H4 (cell line): ENCODE results near the gene ZMIZ1. TPM values are rescaled to one million over a fixed set of nuclear protein-coding genes. Genes with fewer than 3 reads are reported as not detected.
"Not testable (repeated sequence)": the region's sequence is repeated elsewhere in the genome, so short reads cannot be mapped to it uniquely, and the experiment has no call there.

Experiments
- DNase-seq: peaks from one replicate; pipeline ENCODE4 v3.0.0-alpha.2; 2015; ENCODE audit warnings: low spot score
- total RNA-seq: library from RNA; depleted of rRNA; stranded (reverse); fragments of >200 nt; shearing (Covaris generic); gene quantifications from 2 replicates; pipeline ENCODE4 v1.2.3, GENCODE V29; 2014

ZMIZ1 gene
- total RNA-seq, 1 experiment from 2014 or later: 10.9 TPM

GRCh38 chr10:79029478-79030390, 39.0 kb upstream of the ZMIZ1 start:
- DNase-seq: no peak

GRCh38 chr10:79030705-79031104, 38.1 kb upstream of the ZMIZ1 start:
- DNase-seq: no peak

GRCh38 chr10:79031723-79032122, 37.0 kb upstream of the ZMIZ1 start:
- no peak for DNase-seq

- DNase-seq: no peak
Measured at GRCh38 chr10:79034271-79034876, 34.4 kb upstream of the ZMIZ1 start.

- not testable (repeated sequence) for DNase-seq
Measured at GRCh38 chr10:79036416-79036815, 32.4 kb upstream of the ZMIZ1 start.

- DNase-seq: no peak
Measured at GRCh38 chr10:79038104-79038840, 30.5 kb upstream of the ZMIZ1 start.

GRCh38 chr10:79038841-79039201, 29.9 kb upstream of the ZMIZ1 start:
- no peak for DNase-seq

GRCh38 chr10:79042639-79043411, 25.9 kb upstream of the ZMIZ1 start:
- no peak for DNase-seq

GRCh38 chr10:79044036-79044632, 24.6 kb upstream of the ZMIZ1 start:
- DNase-seq: no peak

GRCh38 chr10:79044846-79045245, 23.9 kb upstream of the ZMIZ1 start:
- DNase-seq: no peak

- no peak for DNase-seq
Measured at GRCh38 chr10:79045566-79046175, 23.1 kb upstream of the ZMIZ1 start.

- DNase-seq: no peak
Measured at GRCh38 chr10:79046326-79046725, 22.4 kb upstream of the ZMIZ1 start.

- no peak for DNase-seq
Measured at GRCh38 chr10:79046741-79047583, 21.8 kb upstream of the ZMIZ1 start.

- DNase-seq: no peak
Measured at GRCh38 chr10:79047584-79047874, 21.2 kb upstream of the ZMIZ1 start.

GRCh38 chr10:79047875-79048638, 20.7 kb upstream of the ZMIZ1 start:
- no peak for DNase-seq

- DNase-seq: no peak
Measured at GRCh38 chr10:79048639-79049550, 19.9 kb upstream of the ZMIZ1 start.

- DNase-seq: no peak
Measured at GRCh38 chr10:79049931-79050895, 18.6 kb upstream of the ZMIZ1 start.
